Mesangial cell (primary cell): ENCODE results near the gene METTL1. TPM values are rescaled to one million over a fixed set of nuclear protein-coding genes. Genes with fewer than 3 reads are reported as not detected.

Experiments
- total RNA-seq: library from RNA; depleted of rRNA; stranded (reverse); fragments of >200 nt; gene quantifications from 2 replicates; pipeline ENCODE4 v1.2.3, GENCODE V29; 2015

Gene METTL1
- 16.5 and 26.9 TPM in 2 replicates for total RNA-seq

GRCh38 chr12:57771873-57772428 lies at the start of gene METTL1:
Gene METTL1, minus strand, starts transcription at chr12:57772105. Its CDS starts 22 bp downstream, at chr12:57772083.

DNA sequence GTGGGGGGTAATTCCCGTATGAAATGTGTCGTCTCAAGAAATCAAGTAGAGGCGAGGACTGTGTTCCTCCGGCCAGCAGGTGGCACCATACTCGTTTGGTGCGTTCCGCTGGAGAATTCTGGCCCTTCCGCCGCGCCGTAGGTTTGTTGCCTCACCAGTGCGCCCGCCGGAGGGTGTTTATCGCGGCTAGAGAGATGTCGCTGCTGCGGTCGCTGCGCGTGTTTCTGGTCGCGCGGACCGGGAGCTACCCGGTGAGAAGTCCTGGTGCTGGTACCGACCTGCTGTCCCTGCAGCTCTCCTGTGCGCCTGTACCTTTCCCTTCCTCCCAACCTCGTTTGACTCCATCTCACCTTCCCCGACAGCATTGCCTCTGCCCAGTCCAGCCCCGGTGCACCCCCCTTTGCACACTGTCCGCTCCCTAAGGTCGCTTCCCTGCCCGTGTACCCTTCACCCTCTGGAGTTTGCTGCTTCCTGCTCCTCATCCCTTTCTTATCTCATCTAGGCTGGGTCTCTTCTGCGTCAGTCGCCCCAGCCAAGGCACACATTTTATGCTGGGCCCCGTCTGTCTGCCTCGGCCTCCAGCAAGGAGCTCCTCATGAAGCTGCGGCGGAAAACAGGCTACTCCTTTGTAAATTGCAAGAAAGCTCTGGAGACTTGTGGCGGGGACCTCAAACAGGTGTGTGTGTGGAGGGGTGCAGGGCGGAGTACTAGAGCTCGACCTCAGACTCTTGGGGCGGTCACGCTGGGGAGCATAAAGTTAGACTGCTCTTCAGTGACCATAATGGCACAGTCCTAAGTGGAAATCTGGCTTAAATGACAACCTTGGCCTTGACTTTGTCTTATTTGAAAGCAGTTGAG lies 10.9 kb upstream of the METTL1 start, which contains the start of gene TSFM:
TSS of gene TSFM (plus strand) at position 180 of the 858 bp plus-strand sequence. CDS start at position 195, 15 bp downstream.

GRCh38 chr12:57772429-57773322 lies 771 bp upstream of the METTL1 start, which contains the start of gene EEF1AKMT3:
Gene EEF1AKMT3, plus strand, starts transcription at chr12:57772614. Its CDS starts 111 bp downstream, at chr12:57772725.

GRCh38 chr12:57766464-57767304 lies 5.2 kb downstream of the METTL1 start, which contains the start of gene CYP27B1:
Gene CYP27B1, minus strand, starts transcription at chr12:57767078. Its CDS starts 37 bp downstream, at chr12:57767041.

DNA sequence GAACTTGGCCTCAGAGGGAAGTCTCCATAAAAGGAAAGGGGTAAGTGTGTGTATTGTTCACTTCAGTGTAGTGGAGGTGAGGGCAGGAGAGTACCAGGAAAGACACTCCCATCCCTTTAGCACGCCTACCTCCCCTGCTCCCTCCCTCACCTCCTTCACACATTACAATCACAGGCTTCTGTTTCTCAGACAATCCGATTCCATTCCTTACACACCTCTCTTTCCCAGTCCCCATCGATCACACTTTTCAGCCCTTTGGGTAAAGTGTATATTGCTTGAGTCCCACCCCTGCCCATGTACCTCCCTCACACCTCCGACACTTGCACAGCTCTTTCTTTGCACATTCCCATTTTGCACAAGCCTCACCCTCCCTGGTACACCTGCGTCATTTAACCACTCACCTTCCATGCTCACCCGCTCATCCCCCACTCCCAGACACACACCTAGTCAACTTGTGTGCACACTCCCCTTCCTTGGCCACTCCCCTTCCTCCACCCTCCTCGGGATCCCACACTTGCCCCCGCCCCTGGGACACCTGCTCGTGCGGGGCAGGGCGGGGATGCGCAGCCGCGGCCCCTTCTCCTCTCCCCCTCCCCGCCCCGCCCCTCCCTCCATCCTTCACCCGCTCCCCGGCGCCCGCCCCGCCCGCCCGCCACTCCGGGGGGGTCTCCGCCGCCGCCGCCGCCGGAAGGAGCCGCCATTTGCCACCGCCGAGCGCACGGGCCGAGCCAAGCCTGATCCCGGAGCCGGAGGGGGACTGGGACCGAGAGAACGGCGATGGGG lies 17.3 kb downstream of the METTL1 start, which contains the start of gene MARCHF9:
TSS of gene MARCHF9 (plus strand) at position 693 of the 783 bp plus-strand sequence. CDS start 426 bp downstream, outside the sequence.

GRCh38 chr12:57751788-57752667 lies 19.9 kb downstream of the METTL1 start, which contains the start of gene CDK4:
Gene CDK4, minus strand, starts transcription at chr12:57752310. Its CDS starts 593 bp downstream, at chr12:57751717.

DNA sequence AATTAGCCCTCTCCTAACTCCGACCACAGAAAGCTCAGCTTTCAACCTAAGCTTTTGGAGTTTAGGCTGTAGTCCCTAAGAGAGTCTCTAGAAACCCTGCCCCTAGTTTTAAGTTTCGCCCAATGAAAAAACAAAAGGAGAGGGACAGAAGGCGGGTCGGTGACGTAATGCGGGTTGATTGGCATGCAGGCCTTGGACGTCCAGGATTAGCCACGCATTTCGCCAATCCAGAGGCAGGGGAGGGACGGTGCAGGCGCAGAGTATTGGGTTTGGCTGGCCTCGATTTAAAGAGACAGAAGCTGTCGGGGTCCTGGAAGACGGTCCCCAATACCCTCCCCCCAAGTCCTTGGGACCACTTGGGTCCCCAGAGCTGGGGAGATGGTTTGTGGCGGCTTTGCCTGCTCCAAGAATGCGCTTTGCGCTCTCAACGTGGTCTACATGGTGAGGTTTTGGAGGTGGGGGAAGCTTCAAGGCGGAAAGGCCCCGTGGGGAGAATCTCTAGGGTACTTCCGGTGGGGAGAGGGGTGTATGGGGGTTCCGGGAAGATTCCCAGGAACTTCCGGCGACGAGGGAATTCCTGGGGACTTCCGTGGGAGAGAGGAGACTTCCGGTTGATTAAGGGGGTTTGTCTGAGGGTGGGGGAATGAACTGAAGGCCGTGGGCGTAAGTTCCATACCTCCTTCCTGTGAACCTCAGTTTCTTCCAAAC lies 27.0 kb downstream of the METTL1 start, which contains the start of gene TSPAN31:
TSS of gene TSPAN31 (plus strand) at position 263 of the 708 bp plus-strand sequence. CDS start at position 379, 116 bp downstream.

GRCh38 chr12:57738661-57739237 lies 33.2 kb downstream of the METTL1 start, which contains the start of gene AGAP2:
Gene AGAP2, minus strand, starts transcription at chr12:57738742. Its CDS starts 496 bp downstream, at chr12:57738246.

Other genes starting within 250 kb of the METTL1 start
- gene MBD6, start 249.3 kb downstream of the METTL1 start, total RNA-seq, result 9.9 and 23.8 TPM in 2 replicates
- gene DCTN2, start 224.9 kb downstream of the METTL1 start, total RNA-seq, result 211 and 214 TPM in 2 replicates
- 0.98 and 1.4 TPM in 2 replicates for gene KIF5A, start 222.1 kb downstream of the METTL1 start, total RNA-seq
- gene PIP4K2C, start 180.9 kb downstream of the METTL1 start, total RNA-seq, result 23.8 and 30.6 TPM in 2 replicates
- 13.0 and 40.6 TPM in 2 replicates for gene DTX3, start 167.3 kb downstream of the METTL1 start, total RNA-seq
- gene ARHGEF25, start 160.7 kb downstream of the METTL1 start, total RNA-seq, result 5.4 and 6.1 TPM in 2 replicates
- 0.76 and 6.2 TPM in 2 replicates for gene B4GALNT1, start 138.9 kb downstream of the METTL1 start, total RNA-seq
- gene OS9, start 78.0 kb downstream of the METTL1 start, total RNA-seq, result 132 and 162 TPM in 2 replicates
- 0.25 TPM in 1 of 2 replicates, not detected in the other for gene AGAP2, start 33.4 kb downstream of the METTL1 start, total RNA-seq
- gene TSPAN31, start 27.1 kb downstream of the METTL1 start, total RNA-seq, result 28.4 and 38.9 TPM in 2 replicates
- gene CDK4, start 19.8 kb downstream of the METTL1 start, total RNA-seq, result 223 and 252 TPM in 2 replicates
- 5.4 and 17.5 TPM in 2 replicates for gene MARCHF9, start 17.0 kb downstream of the METTL1 start, total RNA-seq
- 0.65 and 2.3 TPM in 2 replicates for gene CYP27B1, start 5.0 kb downstream of the METTL1 start, total RNA-seq
- gene EEF1AKMT3, start 509 bp upstream of the METTL1 start, total RNA-seq, result 5.9 and 10.1 TPM in 2 replicates
- gene TSFM, start 10.7 kb upstream of the METTL1 start, total RNA-seq, result 29.5 and 42.2 TPM in 2 replicates
- under 0.01 and 0.38 TPM in 2 replicates for gene AVIL, start 46.6 kb upstream of the METTL1 start, total RNA-seq
- 69.4 and 122 TPM in 2 replicates for gene CTDSP2, start 74.6 kb upstream of the METTL1 start, total RNA-seq
- gene ATP23, start 169.5 kb upstream of the METTL1 start, total RNA-seq, result 11.7 and 13.4 TPM in 2 replicates